GM23338 (cell line): ENCODE data around the gene FTCD. TPM values are rescaled to one million over a fixed set of nuclear protein-coding genes. Genes with fewer than 3 reads are reported as not detected.
A peak's percentile ranks its signal among the peaks of the same experiment; 100 is the strongest.

Experiments used
- ATAC-seq: fragments of 200-7000 bp; cut with Tn5 transposase; 3 replicates; pipeline ENCODE4 v1.9.1; 2020
- DNase-seq: peaks from one replicate; pipeline ENCODE4 v3.0.0-alpha.2; 2015; ENCODE audit warnings: low spot score
- H2AFZ ChIP-seq: fragments of 200-600 bp; sonication (generic); 2 replicates; pipeline ENCODE4 v1.8.0; 2016; ENCODE audit warnings: antibody characterized with exemption, mild to moderate bottlenecking, moderate library complexity
- H3F3A ChIP-seq: fragments of 200-600 bp; sonication (generic); replicated peaks from 2 replicates; pipeline ENCODE4 v1.8.0; 2017; ENCODE audit warnings: antibody characterized with exemption, mixed run types, low read depth
- H3K27ac ChIP-seq: fragments of 200-600 bp; sonication (generic); 2 replicates; pipeline ENCODE4 v1.6.1; 2016; ENCODE audit warnings: low read depth
- H3K27me3 ChIP-seq: fragments of 200-600 bp; sonication (generic); 2 replicates; pipeline ENCODE4 v1.8.0; 2016; ENCODE audit warnings: mild to moderate bottlenecking, mixed run types, moderate library complexity; ENCODE audit not compliant: insufficient read depth
- H3K36me3 ChIP-seq: fragments of 200-600 bp; sonication (generic); 2 replicates; pipeline ENCODE4 v1.8.0; 2016; ENCODE audit warnings: mild to moderate bottlenecking; ENCODE audit not compliant: insufficient read depth
- H3K4me1 ChIP-seq: fragments of 200-600 bp; sonication (generic); 2 replicates; pipeline ENCODE4 v1.8.0; 2016; ENCODE audit warnings: mild to moderate bottlenecking, moderate library complexity; ENCODE audit not compliant: insufficient read depth
- H3K4me2 ChIP-seq: fragments of 200-600 bp; sonication (generic); 2 replicates; pipeline ENCODE4 v1.7.1; 2017; ENCODE audit warnings: mixed run types
- H3K4me3 ChIP-seq: fragments of 200-600 bp; sonication (generic); 2 replicates; pipeline ENCODE4 v1.6.1; 2016; ENCODE audit warnings: mixed run types
- H3K79me2 ChIP-seq: fragments of 200-600 bp; sonication (generic); replicated peaks from 2 replicates; pipeline ENCODE4 v1.8.0; 2017; ENCODE audit warnings: mild to moderate bottlenecking; ENCODE audit not compliant: insufficient read depth
- H3K9me2 ChIP-seq: fragments of 200-600 bp; sonication (generic); 2 replicates; pipeline ENCODE4 v1.8.0; 2017; ENCODE audit not compliant: insufficient read depth
- H4K20me1 ChIP-seq: fragments of 200-600 bp; sonication (generic); replicated peaks from 2 replicates; pipeline ENCODE4 v1.8.0; 2017; ENCODE audit warnings: mild to moderate bottlenecking; ENCODE audit not compliant: insufficient read depth
- H3K27ac Mint-ChIP-seq: 2 replicates; pipeline ENCODE4 v1.8.0; 2020; ENCODE audit warnings: inconsistent platforms, mild to moderate bottlenecking, moderate library complexity, mixed read lengths
- H3K27me3 Mint-ChIP-seq: 3 replicates; pipeline ENCODE4 v1.8.0; 2022; ENCODE audit warnings: low read depth, mild to moderate bottlenecking, moderate library complexity, mixed read lengths, inconsistent platforms; ENCODE audit not compliant: insufficient read depth, poor library complexity
- H3K36me3 Mint-ChIP-seq: 3 replicates; pipeline ENCODE4 v1.8.0; 2021; ENCODE audit warnings: low read depth, mild to moderate bottlenecking, inconsistent platforms, moderate library complexity, mixed read lengths
- H3K4me1 Mint-ChIP-seq: 3 replicates; pipeline ENCODE4 v1.8.0; 2020; ENCODE audit warnings: mild to moderate bottlenecking, inconsistent platforms, mixed read lengths
- H3K4me3 Mint-ChIP-seq: 3 replicates; pipeline ENCODE4 v1.8.0; 2021; ENCODE audit warnings: moderate library complexity, mild to moderate bottlenecking, inconsistent platforms, mixed read lengths
- H3K9me3 Mint-ChIP-seq: 3 replicates; pipeline ENCODE4 v1.8.0; 2020; ENCODE audit warnings: moderate library complexity, mild to moderate bottlenecking, inconsistent platforms, mixed read lengths
- CREB1 ChIP-seq: fragments of 250-450 bp; sonication (Bioruptor Pico); IDR thresholded peaks from 2 replicates; pipeline ENCODE4 v1.5.0; 2020; ENCODE audit warnings: low read depth, mild to moderate bottlenecking, moderate library complexity
- ETS1 ChIP-seq: IDR thresholded peaks from 2 replicates; pipeline ENCODE4 v1.6.1; 2016; ENCODE audit warnings: antibody characterized with exemption
- EZH2 ChIP-seq: fragments of 200-600 bp; sonication (generic); IDR thresholded peaks from one replicate; pipeline ENCODE4 v1.8.0; 2017; ENCODE audit warnings: antibody characterized with exemption, mild to moderate bottlenecking, low read depth; ENCODE audit not compliant: unreplicated experiment
- EZH2phosphoT487 ChIP-seq: fragments of 200-600 bp; sonication (generic); IDR thresholded peaks from one replicate; pipeline ENCODE4 v1.8.1; 2018; ENCODE audit warnings: antibody characterized with exemption; ENCODE audit not compliant: unreplicated experiment
- NANOG ChIP-seq: IDR thresholded peaks from 2 replicates; pipeline ENCODE4 v1.6.1; 2016; ENCODE audit warnings: antibody characterized with exemption, borderline replicate concordance
- POLR2AphosphoS5 ChIP-seq: IDR thresholded peaks from 2 replicates; pipeline ENCODE4 v1.6.1; 2016; ENCODE audit warnings: antibody characterized with exemption, low read depth
- REST ChIP-seq: IDR thresholded peaks from one replicate; pipeline ENCODE4 v1.6.1; 2018; ENCODE audit warnings: antibody characterized with exemption; ENCODE audit not compliant: unreplicated experiment
- STAT1 ChIP-seq: IDR thresholded peaks from one replicate; pipeline ENCODE4 v1.6.1; 2016; ENCODE audit warnings: antibody characterized with exemption; ENCODE audit not compliant: unreplicated experiment
- ZNF114 ChIP-seq: fragments of 250-450 bp; sonication (Bioruptor Pico); IDR thresholded peaks from 2 replicates; pipeline ENCODE4 v1.5.0; 2020; ENCODE audit warnings: mild to moderate bottlenecking, moderate library complexity
- ZNF331 ChIP-seq: fragments of 250-450 bp; sonication (Bioruptor Pico); IDR thresholded peaks from 2 replicates; pipeline ENCODE4 v1.5.0; 2020; ENCODE audit warnings: low read depth, mild to moderate bottlenecking, moderate library complexity
- ZNF462 ChIP-seq: fragments of 250-450 bp; sonication (Bioruptor Pico); IDR thresholded peaks from 2 replicates; pipeline ENCODE4 v1.5.0; 2020; ENCODE audit warnings: mild to moderate bottlenecking, moderate library complexity
- polyA plus RNA-seq: library from polyadenylated mRNA; unstranded; fragments of >200 nt; fragmentation: Nextera tagmentation; extraction: Ambion mirVana; gene quantifications from 2 replicates; pipeline ENCODE4 v1.2.1, GENCODE V29; 2016
- total RNA-seq: library from RNA; depleted of rRNA; stranded (reverse); fragments of >200 nt; shearing (Covaris generic); gene quantifications from 2 replicates; pipeline ENCODE4 v1.2.3, GENCODE V29; 2014

The FTCD gene
- total and polyA plus RNA-seq, 2 experiments from 2014 or later = 0.90 to 2.3 TPM

- H3K27me3 ChIP-seq = no peaks in the 10 kb centered on the region
- peak overlapping the region; percentile 75; the same call in 1 of the 2 replicates for H3K27ac ChIP-seq
- H2AFZ ChIP-seq = no peak overlapping the region
- DNase-seq (peak; percentile 28), ATAC-seq (no peak)
- Mint-ChIP-seq H3K4me1 (peaks cover 18% of the 10 kb centered on the region), H3K27ac (peak overlapping the region; percentile 40), H3K36me3 (peaks cover 25% of the 10 kb centered on the region), H3K27me3 (peaks cover 6% of the 10 kb centered on the region), H3K4me3 (no peak overlapping the region; the same call in 2 of the 3 replicates), H3K9me3 (no peaks in the 10 kb centered on the region)
- H3K4me2 ChIP-seq = no peak overlapping the region
- no peaks in the 10 kb centered on the region for H3K79me2 ChIP-seq
- no peaks in the 10 kb centered on the region for H3K9me2 ChIP-seq
- TF ChIP-seq EZH2phosphoT487 (no peak), NANOG (no peak), ZNF114 (CRISPR knock-in tag) (no peak), POLR2AphosphoS5 (no peak), ZNF462 (CRISPR knock-in tag) (no peak), ZNF331 (no peak), STAT1 (no peak), EZH2 (no peak), ETS1 (no peak), REST (no peak), CREB1 (CRISPR knock-in tag) (no peak)
- peaks cover 11% of the 10 kb centered on the region; the same call in 1 of the 2 replicates for H3K4me1 ChIP-seq
- H3F3A ChIP-seq = peaks cover 5% of the 10 kb centered on the region; the same call in 1 of the 2 replicates
- no peak overlapping the region for H3K4me3 ChIP-seq
- peaks cover 3% of the 10 kb centered on the region; the same call in 1 of the 2 replicates for H4K20me1 ChIP-seq
- no peaks in the 10 kb centered on the region for H3K36me3 ChIP-seq
Measured at GRCh38 chr21:46188226-46189212, 33.1 kb upstream of the FTCD start.
